Stimulated activated CD4-positive, alpha-beta T cell treated with anti-CD3 and anti-CD28 coated beads, Interleukin-4, amount 100 ng/mL, for 4 hours (primary cell): Measurements from ENCODE around the gene IDH1.
"Not testable (repeated sequence)": the region's sequence is repeated elsewhere in the genome, so short reads cannot be mapped to it uniquely, and the experiment has no call there.

Experiments
- DNase-seq, 2 experiments: peaks; one replicate each; pipeline ENCODE4 v3.0.0-alpha.2; 2020

The IDH1 gene

DNA sequence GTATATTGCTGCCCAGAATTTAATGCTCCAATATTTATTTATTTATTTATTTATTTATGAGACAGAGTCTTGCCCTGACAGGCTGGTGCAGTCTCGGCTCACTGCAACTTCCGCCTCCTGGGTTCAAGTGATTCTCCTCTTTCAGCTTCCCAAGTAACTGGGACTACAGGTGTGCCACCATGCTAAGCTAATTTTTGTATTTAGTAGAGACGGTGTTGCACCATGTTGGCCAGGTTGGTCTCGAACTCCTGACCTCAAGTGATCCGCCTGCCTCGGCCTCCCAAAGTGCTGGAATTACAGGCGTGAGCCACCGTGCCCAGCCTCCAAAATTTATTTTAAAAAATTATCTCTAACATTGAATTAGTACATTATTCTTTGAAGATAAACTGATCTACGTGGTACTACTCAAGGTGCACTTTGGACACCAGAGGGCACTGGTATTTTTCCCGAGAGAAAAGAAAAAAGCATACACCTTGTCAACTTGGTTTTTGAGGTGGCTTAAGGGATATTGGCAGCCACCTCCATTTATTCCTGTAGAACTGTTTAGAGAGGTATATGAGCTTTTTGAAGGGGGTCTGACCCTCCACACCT lies 1.4 kb upstream of the IDH1 start:
- no peak for DNase-seq

DNA sequence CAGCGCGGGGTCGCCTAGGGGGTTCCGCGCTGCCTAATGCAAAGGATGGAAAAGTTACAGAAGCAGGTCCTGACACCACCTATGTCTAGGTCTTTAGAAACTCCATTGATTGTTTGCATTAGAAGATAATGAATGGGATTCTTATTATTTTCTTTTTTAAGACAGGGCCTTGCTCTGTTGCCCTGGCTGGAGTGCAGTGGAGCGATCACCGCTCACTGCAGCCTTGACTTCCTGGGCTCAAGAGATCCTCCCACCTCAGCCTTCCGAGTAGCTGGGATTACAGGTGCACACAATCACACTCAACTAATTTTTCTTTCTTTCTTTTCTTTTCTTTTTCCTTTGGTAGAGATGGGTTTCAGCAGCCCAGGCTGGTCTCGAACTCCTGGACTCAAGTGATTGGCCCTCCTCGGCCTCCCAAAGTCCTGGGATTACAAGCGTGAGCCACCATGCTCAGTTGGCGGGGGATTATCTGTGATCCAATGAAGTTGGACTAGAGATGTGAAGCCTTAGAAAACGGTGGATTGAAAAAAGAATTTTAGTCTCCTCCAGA lies 761 bp upstream of the IDH1 start:
- no peak for DNase-seq

DNA sequence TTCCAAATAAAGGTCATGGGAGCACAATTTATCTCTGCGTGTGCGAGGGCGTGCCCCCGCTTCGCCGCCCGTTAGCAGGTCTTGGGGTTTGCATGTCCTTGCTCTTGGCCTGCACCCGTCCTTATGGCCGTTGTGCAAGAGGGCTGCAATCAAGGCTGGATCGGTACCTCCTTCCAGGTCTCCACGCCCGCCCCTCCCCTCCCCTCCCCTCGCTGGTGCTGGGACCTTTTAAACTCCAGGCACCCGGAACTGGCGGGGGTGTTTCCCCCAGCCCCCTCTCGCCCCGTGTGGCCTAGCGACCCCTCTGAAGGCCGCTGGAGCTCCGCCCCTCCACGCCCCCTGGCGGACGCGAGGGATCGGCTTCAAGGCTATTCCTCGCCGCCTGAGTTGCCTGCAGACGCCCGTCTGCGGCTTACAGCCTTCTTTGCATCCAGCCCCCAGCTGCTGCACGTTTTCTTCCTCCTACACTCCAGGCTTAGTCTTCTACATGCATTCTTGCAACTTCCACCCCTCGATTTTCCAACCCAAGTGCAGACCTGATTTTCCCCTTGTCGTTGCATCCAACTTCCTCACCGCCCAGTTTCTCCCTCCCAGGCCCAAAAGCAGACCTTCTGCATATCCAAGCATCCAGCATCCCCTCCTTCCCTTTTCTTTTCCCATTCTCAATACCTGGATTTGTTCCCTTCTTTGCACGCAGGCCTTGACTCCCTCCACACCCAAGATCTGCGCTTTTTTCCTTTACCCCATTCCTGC lies 577 bp downstream of the IDH1 start:
- DNase-seq, result peak; percentile 73

DNA sequence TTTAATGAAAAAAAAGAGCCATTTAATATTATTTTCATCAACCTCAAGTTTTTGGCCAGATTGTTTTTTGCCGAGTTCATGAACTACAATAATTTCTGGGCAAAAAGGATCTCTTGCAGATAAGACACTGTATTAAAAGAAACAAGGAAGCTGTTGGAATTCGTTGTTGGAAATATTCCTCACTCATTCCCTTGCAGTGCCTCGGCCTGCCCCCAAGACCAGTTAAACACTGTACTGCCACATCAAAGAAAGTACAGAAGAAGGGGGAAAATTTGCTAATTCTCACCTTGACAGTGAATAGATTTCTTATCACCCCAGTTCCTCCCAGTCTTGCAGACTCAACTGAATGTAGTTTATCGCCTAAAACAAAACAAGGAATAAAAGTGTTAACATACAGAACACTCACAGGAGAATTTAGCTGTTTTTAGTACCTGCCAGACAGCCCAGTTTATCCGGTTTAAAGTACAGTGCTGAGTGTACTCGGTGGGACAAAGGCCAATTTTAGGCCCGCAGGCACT lies 1.2 kb downstream of the IDH1 start:
- no peak for DNase-seq

DNA sequence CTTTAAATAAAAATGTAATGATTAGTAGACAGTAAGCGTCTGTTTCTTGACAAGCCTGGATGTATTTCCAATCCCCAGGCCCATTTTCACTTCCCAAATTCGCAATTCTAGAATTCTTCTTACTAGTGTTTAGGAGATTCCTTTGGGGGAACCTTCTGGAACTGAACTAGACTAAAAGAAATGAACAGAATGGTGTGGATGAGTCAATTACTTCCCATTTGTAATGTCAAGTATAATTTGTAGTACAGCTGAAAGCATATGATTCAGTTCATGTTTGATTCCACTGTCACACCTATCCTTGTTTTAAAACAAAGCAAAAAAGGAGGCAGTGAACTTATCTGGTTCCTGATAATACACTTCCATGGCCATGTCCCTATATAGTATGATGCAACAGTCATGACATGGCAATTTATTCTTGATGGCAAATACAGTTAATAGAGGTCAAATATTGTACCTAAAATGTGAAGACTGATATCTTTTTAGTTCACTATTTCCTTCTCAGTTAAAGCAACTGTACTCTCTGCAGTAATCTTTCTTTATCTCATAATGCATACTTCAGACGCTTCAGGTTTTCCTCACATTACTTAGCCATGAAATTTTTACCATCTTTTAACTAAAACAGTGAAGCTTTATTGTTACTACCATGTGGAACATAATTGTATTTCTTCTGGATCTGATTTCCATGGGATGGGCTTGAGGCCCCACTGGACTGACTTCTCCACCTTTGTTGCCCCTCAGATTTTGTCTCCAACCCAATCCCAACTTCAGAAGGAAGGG lies 2.0 kb downstream of the IDH1 start:
- DNase-seq, result no peak

DNA sequence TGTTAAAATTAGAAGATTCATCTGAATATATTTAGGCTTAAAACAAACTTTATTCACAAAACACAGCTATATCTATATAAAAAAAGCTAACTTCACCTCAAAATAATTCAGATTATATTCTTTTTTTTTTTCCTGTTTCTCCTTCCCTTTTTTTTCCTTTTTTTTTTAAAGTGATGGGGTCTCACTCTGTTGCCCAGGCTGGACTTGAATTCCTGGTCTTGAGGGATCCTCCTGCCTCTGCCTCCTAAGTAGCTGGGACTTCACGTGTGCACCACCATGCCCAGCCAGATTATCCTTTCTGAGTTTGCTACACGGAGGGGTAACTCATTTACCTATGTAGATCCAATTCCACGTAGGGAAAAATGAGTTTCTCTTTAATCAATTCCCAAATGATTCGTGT lies 3.8 kb downstream of the IDH1 start:
- DNase-seq, result no peak

DNA sequence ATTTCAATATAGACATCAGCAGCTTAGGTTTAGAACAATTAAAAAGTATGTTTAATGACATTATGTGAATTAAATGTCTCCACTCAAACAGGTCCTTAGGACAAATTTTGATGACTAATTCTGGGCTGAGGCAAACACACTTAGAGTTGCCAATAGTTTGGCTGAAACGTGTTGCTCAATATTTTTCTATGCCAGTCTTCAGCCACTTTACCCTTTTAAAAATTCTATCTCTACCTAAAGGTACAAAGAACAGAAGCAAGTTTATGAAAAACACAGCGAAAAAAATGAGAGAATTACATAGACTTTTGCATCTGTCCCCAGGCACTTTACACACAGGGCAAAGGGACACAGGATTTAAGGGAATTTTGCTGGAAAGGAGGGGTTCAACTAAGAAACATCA lies 4.5 kb downstream of the IDH1 start:
- DNase-seq, result no peak

DNA sequence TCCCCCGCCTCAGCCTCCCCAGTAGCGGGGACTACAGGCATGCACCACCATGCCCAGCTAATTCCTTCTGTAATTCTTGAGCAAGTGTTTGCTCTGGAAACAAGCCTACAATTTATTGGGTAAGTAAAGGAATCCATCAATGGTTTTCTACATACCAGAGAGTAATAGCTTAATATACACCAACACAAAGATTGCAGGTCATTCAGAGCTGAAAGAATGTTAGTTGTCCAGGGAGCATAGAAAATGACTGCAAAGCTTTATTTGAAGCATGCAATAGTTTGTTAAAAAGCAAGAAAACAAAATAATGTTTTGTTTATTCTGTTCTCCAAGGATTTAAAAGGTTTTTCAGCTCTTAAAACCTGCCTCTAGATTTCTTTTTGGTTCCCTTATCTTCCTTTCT lies 5.6 kb downstream of the IDH1 start:
- no peak for DNase-seq

DNA sequence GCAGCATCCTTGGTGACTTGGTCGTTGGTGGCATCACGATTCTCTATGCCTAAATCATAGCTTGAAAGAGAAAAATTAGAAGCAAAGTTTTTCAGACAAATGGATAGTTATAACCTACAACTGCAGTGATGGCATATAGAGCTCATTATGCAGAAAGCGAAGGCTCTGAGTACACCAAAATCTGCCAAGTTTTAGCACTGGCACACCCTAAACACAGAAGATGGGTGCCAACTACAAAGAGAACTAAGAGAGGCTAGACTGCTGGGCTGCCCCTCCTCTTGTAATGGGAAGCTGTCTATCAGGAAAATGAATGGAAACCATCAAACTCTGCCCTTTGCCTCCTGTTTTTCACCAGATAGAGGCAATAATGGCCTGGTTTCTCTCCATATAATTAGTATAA lies 6.3 kb downstream of the IDH1 start:
- DNase-seq, result no peak

DNA sequence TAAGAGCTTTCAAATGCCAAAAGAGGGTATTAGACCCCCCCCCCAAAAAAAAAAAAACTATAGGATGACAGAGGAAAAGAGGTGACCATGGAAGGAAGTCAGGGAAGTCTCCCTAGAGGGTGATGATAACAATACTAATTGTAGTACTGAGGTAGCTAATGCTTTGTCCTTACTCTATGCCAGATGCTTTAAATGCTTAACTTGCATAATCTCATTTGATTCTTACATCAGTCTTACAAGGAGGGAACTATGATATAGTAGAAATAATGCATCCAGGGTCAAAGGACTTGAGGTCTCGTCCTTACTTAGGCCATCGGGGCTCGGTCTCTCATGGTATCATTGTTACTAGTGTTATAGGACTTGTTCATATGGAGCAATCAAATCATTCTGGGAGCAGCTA lies 9.1 kb downstream of the IDH1 start:
- DNase-seq, result no peak

DNA sequence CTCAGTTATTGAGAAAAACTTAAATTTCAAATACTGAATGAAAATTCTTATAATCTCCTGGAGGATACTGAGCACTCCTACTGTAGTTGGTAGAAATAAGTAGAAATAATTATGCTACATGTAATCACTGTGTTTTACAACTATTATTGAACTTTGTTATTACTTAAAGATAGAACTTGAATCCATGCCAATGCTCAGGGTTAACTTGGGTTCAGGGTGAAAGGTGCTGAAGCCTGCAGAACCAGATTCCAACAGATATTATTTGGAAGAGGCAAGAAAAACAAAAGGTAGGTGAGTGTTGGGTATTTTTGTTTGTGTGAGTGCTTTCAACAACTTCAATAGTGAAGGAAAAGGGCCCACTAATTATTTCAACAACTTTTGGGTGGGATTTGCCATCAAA lies 10.4 kb downstream of the IDH1 start:
- no peak for DNase-seq

DNA sequence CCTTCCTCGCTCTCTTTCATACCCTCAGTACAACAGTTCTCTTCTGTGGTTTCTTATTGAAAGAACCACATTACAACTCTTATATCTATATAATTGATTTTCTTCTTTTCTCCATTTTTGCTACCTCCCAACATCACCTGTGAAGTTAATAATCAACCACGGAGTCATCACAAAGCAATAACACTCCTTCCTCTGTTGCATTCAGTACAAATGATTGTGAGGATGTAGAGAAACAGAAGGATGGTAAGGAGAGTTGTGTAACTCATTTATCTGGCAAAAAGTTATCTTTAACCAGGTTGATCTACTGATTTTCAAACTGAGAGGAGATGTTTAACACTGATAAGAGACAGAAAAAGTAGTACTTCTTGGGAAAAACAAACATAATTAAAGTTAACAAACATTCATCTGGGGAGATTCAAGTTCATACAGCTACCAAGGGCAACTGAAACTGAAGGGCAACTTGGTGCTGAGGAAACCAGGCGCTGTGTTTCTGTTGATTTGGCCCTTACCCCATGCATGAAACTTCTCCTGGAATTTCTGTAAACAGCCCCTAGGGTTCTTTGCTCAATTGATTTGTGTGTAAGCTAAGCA lies 14.2 kb downstream of the IDH1 start:
- no peak for DNase-seq

DNA sequence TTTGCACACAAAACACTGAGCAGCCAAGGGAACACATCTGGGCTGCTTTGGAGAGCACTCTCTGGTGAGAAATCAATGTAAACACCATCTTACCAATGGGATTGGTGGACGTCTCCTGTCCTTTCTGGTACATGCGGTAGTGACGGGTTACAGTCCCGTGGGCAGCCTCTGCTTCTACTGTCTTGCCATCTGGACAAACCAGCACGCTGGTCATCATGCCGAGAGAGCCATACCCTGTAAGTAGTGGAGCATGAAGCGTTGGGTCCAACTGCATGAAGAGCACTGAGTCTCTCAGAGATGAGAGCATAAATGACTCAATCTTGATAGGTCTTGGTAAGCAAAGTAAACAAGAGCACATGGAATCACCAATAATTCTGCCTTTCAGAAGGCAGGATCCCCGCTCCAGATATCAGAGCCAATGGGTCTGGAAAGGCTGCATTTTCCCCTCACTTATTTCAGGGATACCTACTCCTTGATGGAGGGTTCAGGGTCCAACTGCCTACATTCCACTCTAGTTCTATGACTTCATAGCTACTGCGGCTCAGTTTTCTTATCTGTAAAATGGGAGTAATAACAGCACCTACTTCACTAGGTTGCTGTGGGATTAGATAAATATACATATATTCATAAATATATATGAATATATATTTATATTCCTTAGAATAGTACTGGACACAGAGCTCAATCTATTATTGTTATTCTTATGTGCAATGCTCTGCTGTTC lies 14.9 kb downstream of the IDH1 start:
- no peak for DNase-seq

DNA sequence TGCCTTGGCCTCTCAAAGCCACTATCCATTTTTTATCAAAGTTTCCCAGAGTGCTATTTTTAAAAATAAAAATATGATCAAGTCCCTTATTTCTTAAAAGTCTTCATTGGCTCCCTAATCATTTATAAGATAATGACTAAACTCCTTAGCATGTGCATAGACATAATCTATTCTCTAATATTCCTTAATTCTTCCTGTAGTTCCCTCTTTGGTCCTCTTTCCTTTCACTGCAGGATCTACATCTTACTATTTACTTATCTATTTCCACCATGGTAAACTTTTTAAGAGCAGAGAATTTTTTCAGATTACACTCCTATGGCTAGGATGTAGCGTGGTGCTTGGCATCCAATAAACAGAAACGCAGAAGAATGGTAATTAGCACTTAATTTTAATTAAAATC lies 19.0 kb downstream of the IDH1 start:
- no peak for DNase-seq

DNA sequence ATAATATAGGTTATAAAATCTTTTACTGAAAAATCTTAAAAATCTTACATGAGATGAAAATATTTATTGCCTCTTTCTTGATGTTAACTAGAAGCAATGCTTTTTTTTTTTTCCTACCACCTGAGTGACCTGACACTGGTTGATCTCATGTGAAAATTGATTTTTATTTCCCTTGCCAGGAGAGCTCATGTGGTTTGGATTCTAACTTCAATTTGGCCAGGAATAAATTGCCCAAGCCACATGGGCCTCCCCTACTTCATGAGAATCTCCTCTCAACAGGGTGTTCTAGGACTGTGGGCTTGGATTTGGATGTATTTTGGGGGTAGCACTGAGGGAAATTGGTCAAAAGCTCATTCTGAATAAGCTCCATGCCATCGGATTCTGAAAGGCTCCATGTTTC lies 20.1 kb downstream of the IDH1 start:
- no peak for DNase-seq

DNA sequence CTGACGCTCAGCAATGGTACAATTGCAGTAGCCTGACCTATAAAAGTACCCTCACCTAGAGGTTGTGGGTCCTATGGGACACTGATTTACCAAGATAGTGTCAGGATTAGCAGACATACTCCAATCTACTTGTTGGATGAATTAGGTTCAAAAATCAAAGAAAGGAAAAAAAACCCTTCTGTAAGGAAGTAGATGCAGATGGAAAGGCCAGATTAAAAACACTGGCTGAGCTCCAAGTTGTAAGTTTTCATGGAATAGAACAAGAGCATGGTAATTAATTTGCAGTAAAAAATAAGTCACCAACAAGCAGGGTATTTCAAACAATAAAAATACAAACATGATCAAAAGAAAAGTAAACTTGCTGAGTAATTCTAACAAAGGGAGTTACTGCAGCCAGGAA lies 26.4 kb downstream of the IDH1 start:
- DNase-seq, result no peak

DNA sequence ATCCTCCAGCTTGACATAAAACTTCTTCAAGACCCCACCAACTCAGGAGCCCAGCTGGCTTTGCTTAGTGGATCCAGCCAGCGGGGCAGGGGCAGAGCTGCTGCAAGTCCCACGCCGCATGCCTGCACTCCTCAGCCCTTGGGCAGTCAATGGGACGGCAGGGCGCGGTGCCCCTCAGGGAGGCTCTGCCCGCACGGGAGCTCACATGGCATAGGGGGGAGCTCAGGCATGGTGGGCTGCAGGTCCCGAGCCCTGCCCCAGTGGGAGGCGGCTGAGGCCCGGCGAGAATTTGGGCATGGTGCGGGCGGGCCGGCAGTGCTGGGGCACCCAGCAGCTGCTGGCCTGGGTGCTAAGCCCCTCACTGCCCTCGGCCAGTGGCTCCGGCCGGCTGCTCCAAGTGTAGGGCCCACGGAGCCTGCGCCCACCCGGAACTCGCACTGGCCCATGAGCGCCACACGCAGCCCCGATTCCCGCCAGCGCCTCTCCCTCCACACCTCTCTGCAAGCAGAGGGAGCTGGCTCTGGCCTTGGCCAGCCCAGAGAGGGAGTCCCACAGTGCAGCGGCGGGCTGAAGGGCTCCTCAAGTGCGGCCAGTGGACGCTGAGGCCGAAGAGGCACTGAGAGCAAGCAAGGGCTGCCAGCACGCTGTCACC lies 27.2 kb downstream of the IDH1 start:
- DNase-seq, result no peak

DNA sequence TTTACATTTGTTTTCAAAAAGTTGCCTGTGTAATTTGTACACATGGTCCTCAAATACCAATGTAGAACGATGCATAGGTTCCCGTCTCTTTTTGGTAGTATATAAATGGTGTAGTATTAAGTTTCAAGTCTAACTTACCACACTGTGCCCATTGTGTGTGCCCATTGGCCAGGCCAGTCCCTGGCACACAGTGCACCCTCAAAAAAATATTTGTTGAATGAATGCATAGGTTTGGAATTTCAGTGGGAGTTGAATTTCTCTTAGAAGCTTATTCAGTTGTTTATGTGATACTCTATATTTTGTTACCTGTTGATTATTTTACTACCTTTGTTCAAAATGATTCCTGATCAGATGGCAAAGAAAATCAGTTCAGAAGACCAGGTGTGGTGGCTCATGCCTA lies 30.1 kb downstream of the IDH1 start:
- DNase-seq, result no peak

DNA sequence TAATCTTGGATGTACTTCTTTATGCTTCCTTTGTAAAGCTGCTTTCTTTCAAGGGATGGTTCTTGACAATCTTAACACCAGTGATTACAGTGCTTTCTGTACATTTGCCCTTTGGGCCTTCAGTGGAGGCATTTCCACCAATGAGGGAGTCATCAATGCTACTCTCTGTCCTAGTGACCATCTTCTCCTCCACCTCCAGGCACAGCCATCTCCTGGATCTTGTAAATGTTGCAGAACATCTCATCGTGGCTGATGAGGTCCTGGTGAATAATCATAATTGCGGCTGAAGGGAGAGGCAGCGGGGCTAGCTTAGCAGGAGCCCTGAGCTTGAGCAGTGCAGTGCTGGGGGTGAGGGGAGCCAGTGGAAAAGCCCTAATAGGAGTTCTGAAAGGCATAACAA lies 32.5 kb downstream of the IDH1 start:
- DNase-seq, result no peak

DNA sequence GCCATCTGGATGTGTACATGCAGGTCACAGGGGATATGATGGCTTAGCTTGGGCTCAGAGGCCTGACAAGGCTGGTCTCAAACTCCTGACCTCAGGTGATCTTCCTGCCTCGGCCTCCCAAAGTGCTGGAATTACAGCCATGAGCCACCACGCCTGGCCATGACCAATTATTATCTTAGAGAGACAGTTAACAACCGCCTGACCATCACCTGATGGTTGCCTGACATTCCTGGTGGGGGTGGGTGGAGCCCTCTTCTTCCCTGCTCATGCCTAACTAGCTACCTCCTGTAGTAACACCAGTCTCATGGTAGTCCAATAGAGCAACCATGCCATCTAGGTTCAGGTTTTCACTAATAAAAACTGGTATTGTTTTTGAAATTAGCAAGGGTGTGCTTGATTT lies 33.0 kb downstream of the IDH1 start:
- DNase-seq, result not testable (repeated sequence)

DNA sequence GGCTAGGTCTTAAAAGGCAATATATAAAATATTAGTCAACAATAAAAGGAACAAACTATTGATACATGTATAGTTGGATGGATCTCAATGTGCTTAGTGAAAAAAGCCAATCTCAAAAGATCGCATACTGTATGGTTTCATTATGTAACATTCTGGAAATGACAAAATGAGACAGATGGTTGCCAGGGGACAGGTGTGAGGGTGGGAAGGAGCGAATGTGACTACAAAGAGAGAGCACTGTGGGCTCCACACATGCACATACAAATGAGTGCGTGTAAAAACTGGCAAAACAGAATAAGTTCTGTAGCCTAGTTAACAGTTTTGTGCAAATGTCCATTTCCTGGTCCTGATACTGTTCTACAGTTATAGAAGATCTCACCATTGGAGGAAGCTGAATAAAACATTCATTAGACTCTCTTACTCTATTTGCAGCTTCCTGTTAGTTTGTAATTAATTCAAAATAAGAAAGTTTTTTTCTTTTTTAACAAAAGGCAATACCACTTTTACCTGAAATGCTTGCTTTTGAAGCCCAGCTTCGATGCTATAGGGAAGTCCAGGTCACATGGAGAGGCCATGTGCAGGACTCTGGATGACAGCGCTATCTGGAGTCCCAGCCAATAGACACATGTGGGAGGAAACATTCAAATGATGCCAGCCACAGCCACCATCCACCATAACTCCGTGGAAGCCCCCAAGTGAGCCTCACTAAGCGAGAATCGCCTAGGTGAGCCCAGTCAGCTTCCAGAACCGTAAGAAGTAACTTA lies 44.0 kb downstream of the IDH1 start:
- DNase-seq, result no peak
